H1 (cell line): ENCODE results near the gene GARNL3. TPM values are rescaled to one million over a fixed set of nuclear protein-coding genes. Genes with fewer than 3 reads are reported as not detected.
A peak's percentile ranks its signal among the peaks of the same experiment; 100 is the strongest.

Source experiments
- CTCF ChIA-PET: fragments of 300-600 bp; sonication (Branson Sonifier 250); formaldehyde crosslinking; loops from one replicate; lab custom pipeline; 2021; ENCODE audit not compliant: partially characterized antibody; lab: Charles Lee
- POLR2A ChIA-PET: fragments of 300-600 bp; sonication (Branson Sonifier 250); formaldehyde crosslinking; loops from one replicate; lab custom pipeline; 2021; ENCODE audit warnings: inconsistent platforms; ENCODE audit not compliant: partially characterized antibody; lab: Charles Lee
- DNase-seq, 2 experiments: peaks; one replicate each; pipeline versions ENCODE4 v3.0.0 to v3.0.0-alpha.2; 2010 to 2022; ENCODE audit warnings: low spot score in 2 of 2, low read depth in 1 of 2, mixed read lengths in 1 of 2
- FAIRE-seq: peaks from 2 replicates; lab custom pipeline; 2011; peaks lifted over from hg19 to GRCh38; lab: Jason Lieb, UNC
- H2AFZ ChIP-seq: 2 replicates; pipeline ENCODE4 v1.8.1; 2012; ENCODE audit warnings: low read length, inconsistent platforms
- H2AK5ac ChIP-seq: 2 replicates; pipeline ENCODE4 v1.6.1; 2013; ENCODE audit warnings: low read depth, low read length
- H2BK120ac ChIP-seq: replicated peaks from 2 replicates; pipeline ENCODE3; 2013; ENCODE audit warnings: low read depth, low read length, inconsistent platforms
- H2BK12ac ChIP-seq: 2 replicates; pipeline ENCODE4 v1.6.1; 2013; ENCODE audit warnings: low read depth, low read length
- H2BK15ac ChIP-seq: 2 replicates; pipeline ENCODE4 v1.6.1; 2013; ENCODE audit warnings: low read length
- H2BK20ac ChIP-seq: 2 replicates; pipeline ENCODE4 v1.6.1; 2013; ENCODE audit warnings: low read length
- H2BK5ac ChIP-seq: 2 replicates; pipeline ENCODE4 v1.6.1; 2013; ENCODE audit warnings: low read depth, low read length
- H3K14ac ChIP-seq: 2 replicates; pipeline ENCODE4 v1.6.1; 2013; ENCODE audit warnings: inconsistent platforms; ENCODE audit not compliant: insufficient read length
- H3K18ac ChIP-seq: 2 replicates; pipeline ENCODE4 v1.6.1; 2013; ENCODE audit warnings: low read length; ENCODE audit errors: extremely low read depth
- H3K23ac ChIP-seq: 2 replicates; pipeline ENCODE4 v1.6.1; 2013; ENCODE audit warnings: inconsistent platforms; ENCODE audit not compliant: insufficient read length
- H3K23me2 ChIP-seq: 2 replicates; pipeline ENCODE4 v1.6.1; 2013; ENCODE audit warnings: low read depth, low read length
- H3K27ac ChIP-seq: 2 replicates; pipeline ENCODE4 v1.6.1; 2011; ENCODE audit warnings: low read depth, low read length, inconsistent platforms
- H3K27me3 ChIP-seq, 4 experiments: replicated peaks in 1 of 4; 1 replicate in 1 of 4; 2 replicates in 3 of 4; pipeline versions ENCODE4 v1.6.1 to v1.8.1; 2011 to 2013; ENCODE audit warnings: low read length in 3 of 4, mild to moderate bottlenecking in 3 of 4, inconsistent platforms in 2 of 4, mixed read lengths in 2 of 4, moderate library complexity in 1 of 4; ENCODE audit not compliant: control insufficient read depth in 3 of 4, insufficient read depth in 3 of 4; ENCODE audit errors: extremely low read depth in 1 of 4
- H3K36me3 ChIP-seq, 4 experiments: 2 replicates each; pipeline versions ENCODE4 v1.6.1 to v1.8.1; 2011 to 2013; ENCODE audit warnings: mild to moderate bottlenecking in 4 of 4, low read length in 3 of 4, moderate library complexity in 2 of 4, control low read depth in 1 of 4, inconsistent platforms in 1 of 4; ENCODE audit not compliant: insufficient read depth in 4 of 4, control insufficient read depth in 2 of 4
- H3K4ac ChIP-seq: replicated peaks from 2 replicates; pipeline ENCODE3; 2013; ENCODE audit warnings: low read length, low read depth, mixed read lengths, inconsistent platforms; ENCODE audit not compliant: insufficient read length
- H3K4me1 ChIP-seq, 4 experiments: replicated peaks in 1 of 4; 1 replicate in 1 of 4; 2 replicates in 3 of 4; pipeline versions ENCODE4 v1.6.1 to v1.8.1; 2011 to 2013; ENCODE audit warnings: low read length in 3 of 4, inconsistent platforms in 2 of 4, mixed read lengths in 1 of 4; ENCODE audit not compliant: insufficient read depth in 4 of 4, control insufficient read depth in 3 of 4
- H3K4me2 ChIP-seq, 2 experiments: 2 replicates each; pipeline versions ENCODE4 v1.6.1 to v1.8.1; 2011 to 2013; ENCODE audit warnings: low read depth in 2 of 2, low read length in 2 of 2, control low read depth in 1 of 2, inconsistent platforms in 1 of 2, mild to moderate bottlenecking in 1 of 2; ENCODE audit not compliant: insufficient read depth in 1 of 2
- H3K4me3 ChIP-seq, 4 experiments: fragments of 200-600, 300-600 bp in 1 of 4; sonication (generic), shearing (Covaris generic), sonication (Bioruptor Twin) in 1 of 4; 2 replicates each; pipeline versions ENCODE4 v1.5.1 to v1.8.1; 2011 to 2016; ENCODE audit warnings: low read length in 4 of 4, low read depth in 3 of 4, control low read depth in 2 of 4, inconsistent platforms in 2 of 4, mild to moderate bottlenecking in 2 of 4, mixed read lengths in 1 of 4, moderate library complexity in 1 of 4; ENCODE audit not compliant: insufficient read depth in 2 of 4; ENCODE audit errors: extremely low read depth in 1 of 4
- H3K56ac ChIP-seq: replicated peaks from 2 replicates; pipeline ENCODE3; 2013; ENCODE audit warnings: low read depth, mild to moderate bottlenecking, mixed read lengths, low read length, inconsistent platforms; ENCODE audit not compliant: insufficient read length
- H3K79me1 ChIP-seq: 2 replicates; pipeline ENCODE4 v1.6.1; 2013; ENCODE audit warnings: low read depth, low read length, control low read depth
- H3K79me2 ChIP-seq, 2 experiments: 2 replicates each; pipeline versions ENCODE4 v1.6.1 to v1.8.1; 2012 to 2013; ENCODE audit warnings: low read length in 2 of 2, mild to moderate bottlenecking in 2 of 2, inconsistent platforms in 1 of 2; ENCODE audit not compliant: insufficient read depth in 2 of 2, control insufficient read depth in 1 of 2
- H3K9ac ChIP-seq, 4 experiments: replicated peaks in 1 of 4; 1 replicate in 1 of 4; 2 replicates in 3 of 4; pipeline versions ENCODE4 v1.6.1 to v1.8.1; 2011 to 2013; ENCODE audit warnings: low read depth in 3 of 4, low read length in 3 of 4, control low read depth in 2 of 4, mild to moderate bottlenecking in 2 of 4, moderate library complexity in 2 of 4, inconsistent platforms in 1 of 4; ENCODE audit errors: extremely low read depth in 1 of 4
- H3K9me3 ChIP-seq, 2 experiments: 2 replicates each; pipeline versions ENCODE4 v1.6.1 to v1.8.1; 2012 to 2013; ENCODE audit warnings: mild to moderate bottlenecking in 2 of 2, moderate library complexity in 2 of 2, control low read depth in 1 of 2, inconsistent platforms in 1 of 2, low read depth in 1 of 2, low read length in 1 of 2, mixed read lengths in 1 of 2; ENCODE audit not compliant: insufficient read depth in 2 of 2
- H4K20me1 ChIP-seq, 2 experiments: replicated peaks in 1 of 2; 2 replicates each; pipeline versions ENCODE3 to v1.8.1; 2011 to 2013; ENCODE audit warnings: inconsistent platforms in 2 of 2, low read length in 2 of 2, mild to moderate bottlenecking in 1 of 2; ENCODE audit not compliant: insufficient read depth in 2 of 2, control insufficient read depth in 1 of 2
- H4K5ac ChIP-seq: 2 replicates; pipeline ENCODE4 v1.6.1; 2013; ENCODE audit warnings: low read length, low read depth, mixed read lengths, inconsistent platforms; ENCODE audit not compliant: insufficient read length
- H4K8ac ChIP-seq: 2 replicates; pipeline ENCODE4 v1.8.0; 2013; ENCODE audit warnings: mild to moderate bottlenecking, moderate library complexity, low read length, inconsistent platforms; ENCODE audit not compliant: insufficient read depth; ENCODE audit errors: extremely low read depth
- H4K91ac ChIP-seq: replicated peaks from 2 replicates; pipeline ENCODE3; 2013; ENCODE audit warnings: low read length, mixed read lengths, inconsistent platforms; ENCODE audit not compliant: insufficient read length
- BRCA1 ChIP-seq: IDR thresholded peaks from 2 replicates; pipeline ENCODE4 v1.6.1; 2012; ENCODE audit warnings: low read depth, low read length, improper control_type of control experiment
- CTCF ChIP-seq, 3 experiments: IDR thresholded peaks; 1 replicate in 2 of 3; 2 replicates in 1 of 3; pipeline versions ENCODE4 v1.5.1 to v1.6.1; 2011; ENCODE audit warnings: low read length in 3 of 3, mild to moderate bottlenecking in 3 of 3, inconsistent platforms in 2 of 3, low read depth in 1 of 3, moderate library complexity in 1 of 3; ENCODE audit not compliant: insufficient read depth in 1 of 3; ENCODE audit errors: control extremely low read depth in 1 of 3
- NRF1 ChIP-seq: IDR thresholded peaks from 2 replicates; pipeline ENCODE4 v1.6.1; 2011; ENCODE audit warnings: mild to moderate bottlenecking, low read depth, low read length, improper control_type of control experiment
- USF2 ChIP-seq: IDR thresholded peaks from 2 replicates; pipeline ENCODE4 v1.6.1; 2011; ENCODE audit warnings: low read length, improper control_type of control experiment
- WGBS, 2 experiments: shearing (Covaris generic) in 1 of 2; methylation state at CpG; one replicate each; pipeline versions ENCODE4 v1.1.6 to v1.1.7; 2013 to 2015; ENCODE audit warnings: low lambda C conversion rate in 2 of 2, mixed read lengths in 2 of 2, inconsistent platforms in 1 of 2, low coverage in 1 of 2, missing lambda C conversion rate in 1 of 2; ENCODE audit not compliant: insufficient replicate concordance in 2 of 2, insufficient coverage in 1 of 2, insufficient read length in 1 of 2; ENCODE audit errors: extremely low coverage in 1 of 2, missing lambda C conversion rate in 1 of 2; 5-methylcytosine and 5-hydroxymethylcytosine counted together
- polyA plus RNA-seq, 7 experiments: library from polyadenylated mRNA; depleted of rRNA in 3 of 7; stranded (reverse) in 5 of 7; unstranded in 2 of 7; fragments of >200 nt in 5 of 7; fragments of 200-250 nt in 2 of 7; gene quantifications; 1 replicate in 5 of 7; 2 replicates in 1 of 7; 4 replicates in 1 of 7; pipeline versions ENCODE4 v1.2.1 to v1.2.3, GENCODE V29; 2011 to 2013; ENCODE audit warnings: missing spikeins in 2 of 7, mixed read lengths in 2 of 7
- total RNA-seq: library from RNA; stranded (reverse); fragmentation: NEBNext Ultra II Directional; extraction: Animal tissue kit (Norgen Biotek cat#: 25700); gene quantifications from 2 replicates; pipeline ENCODE4 v1.2.1, GENCODE V29; 2021

GARNL3 gene
- total and polyA plus RNA-seq, 2 of the 8 experiments (the other 6 are each of a cell fraction or from before 2014, with no cell fraction given) = 6.5 to 18.3 TPM

- H2BK5ac ChIP-seq = no peak overlapping the region
- no peaks in the 10 kb centered on the region for H4K20me1 ChIP-seq
- no peaks in the 10 kb centered on the region for H3K79me1 ChIP-seq
- H2BK12ac ChIP-seq = no peak overlapping the region
- DNase-seq (no peak), FAIRE-seq (no peak)
- TF ChIP-seq CTCF (IDR thresholded peaks at IDR 0.05; ENCODE audit: control extremely low read depth in 1 of 3, insufficient read depth in 1 of 3, low read depth in 1 of 3, low read length in 3 of 3) (no peak), USF2 (peak; percentile 60), BRCA1 (no peak), NRF1 (no peak)
- H3K9me3 ChIP-seq = no peaks in the 10 kb centered on the region
- WGBS, 2 experiments = 91% methylated on average over 4 of the region's 4 CpGs; no CpG with 5 or more reads in 1 of the 2 experiments
- H3K23me2 ChIP-seq = no peaks in the 10 kb centered on the region
- H3K56ac ChIP-seq = no peak overlapping the region
- ChIA-PET POLR2A (interaction anchor here (1.8 kb wide), 1 partner anchor 11 kb away, joined by 7 read pairs; no protein-coding TSS in a partner anchor), CTCF (interaction anchor here (1.6 to 1.7 kb wide), 2 partner anchors 18 kb away, joined by 3 to 4 read pairs; no protein-coding TSS in a partner anchor)
- no peak overlapping the region for H3K14ac ChIP-seq
- H4K5ac ChIP-seq = no peak overlapping the region
- no peak overlapping the region for H2BK15ac ChIP-seq
- H3K4ac ChIP-seq = no peak overlapping the region
- no peak overlapping the region for H2BK120ac ChIP-seq
- peaks cover 0 to 6% (median 0%) of the 10 kb centered on the region in 4 experiments; a peak in 3 of 8 replicates for H3K36me3 ChIP-seq
- no peak overlapping the region for H3K9ac ChIP-seq
- no peak overlapping the region for H3K18ac ChIP-seq
- H3K79me2 ChIP-seq = no peaks in the 10 kb centered on the region
- H2AFZ ChIP-seq = no peak overlapping the region
- no peak overlapping the region for H3K4me2 ChIP-seq
- H3K27ac ChIP-seq = no peak overlapping the region
- no peak overlapping the region for H2AK5ac ChIP-seq
- no peak overlapping the region for H2BK20ac ChIP-seq
- no peak overlapping the region for H3K23ac ChIP-seq
- no peak overlapping the region for H3K4me3 ChIP-seq
- no peaks in the 10 kb centered on the region for H3K27me3 ChIP-seq
- H3K4me1 ChIP-seq = no peaks in the 10 kb centered on the region
- no peak overlapping the region for H4K8ac ChIP-seq
- no peak overlapping the region for H4K91ac ChIP-seq
Observed at GRCh38 chr9:127232833-127233549, 31.6 kb upstream of the GARNL3 start.
